Fibroblast of lung (primary cell): ENCODE measurements around the gene MRGPRF. TPM values are rescaled to one million over a fixed set of nuclear protein-coding genes. Genes with fewer than 3 reads are reported as not detected.

ENCODE experiments used
- DNase-seq, 2 donors: peaks; one replicate each; pipeline versions ENCODE4 v3.0.0 to v3.0.0-alpha.2; 2010; ENCODE audit warnings: low read depth in 2 of 2
- H2AFZ ChIP-seq: 2 replicates; pipeline ENCODE4 v1.5.1; 2012; ENCODE audit warnings: low read length, control low read depth, inconsistent platforms
- H3K27ac ChIP-seq: 2 replicates; pipeline ENCODE4 v1.5.1; 2011; ENCODE audit warnings: low read length, control low read depth; ENCODE audit not compliant: insufficient read depth
- H3K27me3 ChIP-seq: 2 replicates; pipeline ENCODE4 v1.5.1; 2011; ENCODE audit warnings: mild to moderate bottlenecking, low read length; ENCODE audit not compliant: control insufficient read depth, insufficient read depth
- H3K36me3 ChIP-seq: 2 replicates; pipeline ENCODE4 v1.5.1; 2011; ENCODE audit warnings: low read length; ENCODE audit not compliant: control insufficient read depth, insufficient read depth
- H3K4me1 ChIP-seq: 2 replicates; pipeline ENCODE4 v1.5.1; 2011; ENCODE audit warnings: low read length; ENCODE audit not compliant: control insufficient read depth, insufficient read depth; ENCODE audit errors: extremely low read depth
- H3K4me2 ChIP-seq: 2 replicates; pipeline ENCODE4 v1.5.1; 2011; ENCODE audit warnings: low read length, control low read depth; ENCODE audit not compliant: insufficient read depth; ENCODE audit errors: extremely low read depth
- H3K4me3 ChIP-seq, 4 experiments: fragments of 200-600 bp in 1 of 4; sonication (generic) in 1 of 4; replicated peaks in 1 of 4; 2 replicates each; pipeline ENCODE4 v1.5.1; 2011 to 2016; ENCODE audit warnings: low read length in 4 of 4, low read depth in 3 of 4, mild to moderate bottlenecking in 3 of 4, control low read depth in 2 of 4, inconsistent platforms in 1 of 4, mixed read lengths in 1 of 4; ENCODE audit not compliant: insufficient read depth in 1 of 4; ENCODE audit errors: control extremely low read depth in 1 of 4
- H3K79me2 ChIP-seq: 2 replicates; pipeline ENCODE4 v1.5.1; 2012; ENCODE audit warnings: mild to moderate bottlenecking, low read length, inconsistent platforms; ENCODE audit not compliant: control insufficient read depth, insufficient read depth
- H3K9ac ChIP-seq: 2 replicates; pipeline ENCODE4 v1.5.1; 2011; ENCODE audit warnings: mild to moderate bottlenecking, low read length, control low read depth; ENCODE audit not compliant: insufficient read depth
- H3K9me3 ChIP-seq: 2 replicates; pipeline ENCODE4 v1.5.1; 2012; ENCODE audit warnings: low read depth, low read length; ENCODE audit not compliant: control insufficient read depth, insufficient read depth
- H4K20me1 ChIP-seq: 2 replicates; pipeline ENCODE4 v1.5.1; 2011; ENCODE audit warnings: low read length; ENCODE audit not compliant: control insufficient read depth, insufficient read depth; ENCODE audit errors: extremely low read depth
- CTCF ChIP-seq, 2 donors: IDR thresholded peaks in 1 of 2; conservative IDR thresholded peaks in 1 of 2; 1 replicate in 1 of 2; 2 replicates in 1 of 2; pipeline ENCODE4 v1.5.1; 2011 to 2012; ENCODE audit warnings: low read length in 2 of 2, control low read depth in 1 of 2, inconsistent platforms in 1 of 2, low read depth in 1 of 2, mild to moderate bottlenecking in 1 of 2
- EZH2 ChIP-seq: IDR thresholded peaks from 2 replicates; pipeline ENCODE4 v1.5.1; 2012; ENCODE audit warnings: low read length, control low read depth, mild to moderate bottlenecking; ENCODE audit errors: missing control alignments
- polyA plus RNA-seq, 2 donors: library from polyadenylated mRNA; depleted of rRNA in 1 of 2; stranded (reverse) in 1 of 2; unstranded in 1 of 2; fragments of >200 nt; gene quantifications; 2 replicates each; pipeline ENCODE4 v1.2.1, GENCODE V29; 2011 to 2012; ENCODE audit warnings: missing spikeins in 1 of 2
- total RNA-seq: library from RNA; depleted of rRNA; stranded (reverse); fragments of >200 nt; gene quantifications from 2 replicates; pipeline ENCODE4 v1.2.1, GENCODE V29; 2014

Gene MRGPRF
- total and polyA plus RNA-seq, 2 donors (not counting 1 experiment from before 2014, with no cell fraction given), result 84.2 to 88.1 TPM

GRCh38 chr11:69039501-69039900, 26.5 kb upstream of the MRGPRF start:
- no peaks in the 10 kb centered on the region for H3K27me3 ChIP-seq
- no peak overlapping the region for H3K4me2 ChIP-seq
- H3K79me2 ChIP-seq, result no peaks in the 10 kb centered on the region
- DNase-seq, result peak in 1 of 2 donors; percentile 65
- H3K4me3 ChIP-seq, result no peak overlapping the region
- H4K20me1 ChIP-seq, result no peaks in the 10 kb centered on the region
- peaks cover 24% of the 10 kb centered on the region for H3K4me1 ChIP-seq
- no peak overlapping the region for H3K27ac ChIP-seq
- H3K9ac ChIP-seq, result no peak overlapping the region
- H3K36me3 ChIP-seq, result no peaks in the 10 kb centered on the region
- no peak overlapping the region for H2AFZ ChIP-seq
- TF ChIP-seq EZH2 (no peak), CTCF (conservative IDR thresholded peaks at IDR 0.05 in 1 of 2, IDR thresholded peaks at IDR 0.05 in 1 of 2; ENCODE audit: low read depth in 1 of 2, low read length in 2 of 2) (no peak)
- H3K9me3 ChIP-seq, result no peaks in the 10 kb centered on the region

GRCh38 chr11:69037544-69037943, 24.5 kb upstream of the MRGPRF start:
- H3K27me3 ChIP-seq, result no peaks in the 10 kb centered on the region
- H3K9ac ChIP-seq, result no peak overlapping the region
- H3K4me2 ChIP-seq, result no peak overlapping the region
- no peak for DNase-seq
- H3K4me3 ChIP-seq, result no peak overlapping the region
- TF ChIP-seq CTCF (conservative IDR thresholded peaks at IDR 0.05 in 1 of 2, IDR thresholded peaks at IDR 0.05 in 1 of 2; ENCODE audit: low read depth in 1 of 2, low read length in 2 of 2) (no peak), EZH2 (no peak)
- H2AFZ ChIP-seq, result no peak overlapping the region
- H3K9me3 ChIP-seq, result no peaks in the 10 kb centered on the region
- no peaks in the 10 kb centered on the region for H3K79me2 ChIP-seq
- H4K20me1 ChIP-seq, result no peaks in the 10 kb centered on the region
- no peak overlapping the region for H3K27ac ChIP-seq
- no peaks in the 10 kb centered on the region for H3K36me3 ChIP-seq
- peaks cover 20% of the 10 kb centered on the region for H3K4me1 ChIP-seq

DNA sequence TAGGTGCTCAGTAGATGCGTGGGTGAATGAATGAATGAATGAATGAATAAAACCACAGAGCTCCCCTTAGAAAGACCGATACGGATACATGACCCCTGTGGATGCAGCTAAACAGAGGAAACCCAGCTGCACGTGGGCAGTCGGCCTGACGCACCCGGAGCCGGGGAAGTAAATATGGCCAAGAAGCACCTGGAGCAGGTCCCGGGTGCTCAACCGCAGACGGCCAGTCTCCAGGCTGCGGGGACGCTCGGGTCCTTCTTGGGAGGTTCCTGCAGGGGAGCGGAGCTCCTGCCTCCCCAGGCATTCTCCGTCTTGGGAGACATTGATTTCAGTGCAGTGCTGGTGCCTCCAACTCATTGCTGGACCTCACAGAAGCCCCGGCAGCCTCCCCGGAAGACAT, 24.0 kb upstream of the MRGPRF start:
- Histone ChIP-seq H3K36me3 (no peaks in the 10 kb centered on the region), H3K27ac (no peak overlapping the region), H3K9me3 (no peaks in the 10 kb centered on the region), H3K79me2 (no peaks in the 10 kb centered on the region), H4K20me1 (no peaks in the 10 kb centered on the region), H3K4me3 (no peak overlapping the region), H3K27me3 (no peaks in the 10 kb centered on the region), H3K4me1 (peaks cover 20% of the 10 kb centered on the region), H2AFZ (no peak overlapping the region), H3K9ac (no peak overlapping the region), H3K4me2 (no peak overlapping the region)
- TF ChIP-seq EZH2 (no peak), CTCF (conservative IDR thresholded peaks at IDR 0.05 in 1 of 2, IDR thresholded peaks at IDR 0.05 in 1 of 2; ENCODE audit: low read depth in 1 of 2, low read length in 2 of 2) (no peak)
- DNase-seq, result no peak
